SK-N-SH treated with all-trans-retinoic acid at 6 μM for 48 hours (cell line): ENCODE results near the gene PIPOX.

Experiments used
- ATAC-seq: fragments of 200-7000 bp; cut with Tn5 transposase; 3 replicates; pipeline ENCODE4 v1.9.1; 2020; ENCODE audit warnings: mild to moderate bottlenecking, moderate library complexity
- ARNTL ChIP-seq: fragments of 450-650 bp; formaldehyde crosslinking; IDR thresholded peaks from 2 replicates; pipeline ENCODE4 v1.5.0; 2020; ENCODE audit warnings: low read depth, mild to moderate bottlenecking, moderate library complexity, borderline replicate concordance
- BACH2 ChIP-seq: fragments of 250-450 bp; sonication (Bioruptor Pico); IDR thresholded peaks from 2 replicates; pipeline ENCODE4 v1.9.0; 2021; ENCODE audit warnings: mild to moderate bottlenecking, borderline replicate concordance
- CSDC2 ChIP-seq: fragments of 250-450 bp; sonication (Bioruptor Pico); IDR thresholded peaks from 2 replicates; pipeline ENCODE4 v1.5.0; 2020; ENCODE audit warnings: mild to moderate bottlenecking, moderate library complexity
- ESRRG ChIP-seq: fragments of 250-450 bp; sonication (Bioruptor Pico); IDR thresholded peaks from 2 replicates; pipeline ENCODE4 v1.6.1; 2021; ENCODE audit warnings: mild to moderate bottlenecking
- GLIS3 ChIP-seq: fragments of 250-450 bp; sonication (Bioruptor Pico); IDR thresholded peaks from 2 replicates; pipeline ENCODE4 v1.5.0; 2020; ENCODE audit warnings: mild to moderate bottlenecking, moderate library complexity
- ISL1 ChIP-seq: fragments of 250-450 bp; sonication (Bioruptor Pico); IDR thresholded peaks from 2 replicates; pipeline ENCODE4 v2.1.2; 2022; ENCODE audit warnings: mild to moderate bottlenecking, moderate library complexity
- OSR1 ChIP-seq: fragments of 250-450 bp; sonication (Bioruptor Pico); IDR thresholded peaks from 2 replicates; pipeline ENCODE4 v1.8.0; 2022; ENCODE audit warnings: moderate library complexity, mild to moderate bottlenecking, inconsistent platforms
- PATZ1 ChIP-seq: fragments of 250-450 bp; sonication (Bioruptor Pico); IDR thresholded peaks from 2 replicates; pipeline ENCODE4 v1.8.0; 2020; ENCODE audit warnings: mild to moderate bottlenecking, moderate library complexity, borderline replicate concordance
- PPARA ChIP-seq: fragments of 250-450 bp; sonication (Bioruptor Pico); IDR thresholded peaks from 2 replicates; pipeline ENCODE4 v1.5.0; 2020; ENCODE audit warnings: mild to moderate bottlenecking, borderline replicate concordance
- RARB ChIP-seq: fragments of 250-450 bp; sonication (Bioruptor Pico); IDR thresholded peaks from 2 replicates; pipeline ENCODE4 v1.8.0; 2021; ENCODE audit warnings: mild to moderate bottlenecking, moderate library complexity
- TCF4 ChIP-seq: fragments of 250-450 bp; sonication (Bioruptor Pico); IDR thresholded peaks from 2 replicates; pipeline ENCODE4 v1.8.0; 2021; ENCODE audit warnings: mild to moderate bottlenecking, moderate library complexity, borderline replicate concordance
- TOX ChIP-seq: fragments of 250-450 bp; sonication (Bioruptor Pico); IDR thresholded peaks from 2 replicates; pipeline ENCODE4 v1.8.0; 2021; ENCODE audit warnings: mild to moderate bottlenecking, moderate library complexity, borderline replicate concordance
- ZC3H10 ChIP-seq: fragments of 250-450 bp; sonication (Bioruptor Pico); IDR thresholded peaks from 2 replicates; pipeline ENCODE4 v1.5.1; 2021; ENCODE audit warnings: mild to moderate bottlenecking, moderate library complexity
- ZFP30 ChIP-seq: fragments of 450-650 bp; formaldehyde crosslinking; IDR thresholded peaks from 2 replicates; pipeline ENCODE4 v1.5.0; 2022; ENCODE audit warnings: mild to moderate bottlenecking, moderate library complexity
- ZNF565 ChIP-seq: fragments of 450-650 bp; formaldehyde crosslinking; conservative IDR thresholded peaks from 2 replicates; pipeline ENCODE4 v1.5.0; 2020; ENCODE audit warnings: low read depth, mild to moderate bottlenecking, moderate library complexity
- ZNF70 ChIP-seq: fragments of 450-650 bp; formaldehyde crosslinking; IDR thresholded peaks from 2 replicates; pipeline ENCODE4 v1.5.0; 2020; ENCODE audit warnings: mild to moderate bottlenecking, moderate library complexity
- ZNF8 ChIP-seq: fragments of 450-650 bp; formaldehyde crosslinking; IDR thresholded peaks from 2 replicates; pipeline ENCODE4 v1.5.0; 2020; ENCODE audit warnings: mild to moderate bottlenecking, moderate library complexity
- TF ChIP-seq, protein P1 (sequence below): fragments of 250-450 bp; sonication (Bioruptor Pico); IDR thresholded peaks from 2 replicates; pipeline ENCODE4 v1.5.1; 2020; ENCODE audit warnings: low read depth, mild to moderate bottlenecking, moderate library complexity
- TF ChIP-seq, protein P2 (sequence below): fragments of 250-450 bp; sonication (Bioruptor Pico); IDR thresholded peaks from 2 replicates; pipeline ENCODE4 v1.8.0; 2021; ENCODE audit warnings: low read depth, mild to moderate bottlenecking, moderate library complexity, borderline replicate concordance
- TF ChIP-seq, protein P3 (sequence below): fragments of 250-450 bp; sonication (Bioruptor Pico); IDR thresholded peaks from 2 replicates; pipeline ENCODE4 v1.5.0; 2020; ENCODE audit warnings: mild to moderate bottlenecking, moderate library complexity
- TF ChIP-seq, protein P4 (sequence below): fragments of 250-450 bp; sonication (Bioruptor Pico); IDR thresholded peaks from 2 replicates; pipeline ENCODE4 v1.5.1; 2021; ENCODE audit warnings: mild to moderate bottlenecking, moderate library complexity

PIPOX gene

GRCh38 chr17:29000973-29001372 is 42.0 kb upstream of the PIPOX start (continued):
- TF ChIP-seq, protein P1, sequence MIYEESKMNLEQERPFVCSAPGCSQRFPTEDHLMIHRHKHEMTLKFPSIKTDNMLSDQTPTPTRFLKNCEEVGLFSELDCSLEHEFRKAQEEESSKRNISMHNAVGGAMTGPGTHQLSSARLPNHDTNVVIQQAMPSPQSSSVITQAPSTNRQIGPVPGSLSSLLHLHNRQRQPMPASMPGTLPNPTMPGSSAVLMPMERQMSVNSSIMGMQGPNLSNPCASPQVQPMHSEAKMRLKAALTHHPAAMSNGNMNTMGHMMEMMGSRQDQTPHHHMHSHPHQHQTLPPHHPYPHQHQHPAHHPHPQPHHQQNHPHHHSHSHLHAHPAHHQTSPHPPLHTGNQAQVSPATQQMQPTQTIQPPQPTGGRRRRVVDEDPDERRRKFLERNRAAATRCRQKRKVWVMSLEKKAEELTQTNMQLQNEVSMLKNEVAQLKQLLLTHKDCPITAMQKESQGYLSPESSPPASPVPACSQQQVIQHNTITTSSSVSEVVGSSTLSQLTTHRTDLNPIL (CRISPR knock-in tag), result no peak
- TF ChIP-seq, all 23 proteins: peak for 0

GRCh38 chr17:29002811-29003210 is 40.1 kb upstream of the PIPOX start:
- TF ChIP-seq TCF4 (CRISPR knock-in tag) (no peak), TOX (CRISPR knock-in tag) (no peak), ISL1 (no peak), OSR1 (CRISPR knock-in tag) (no peak), GLIS3 (CRISPR knock-in tag) (no peak), RARB (CRISPR knock-in tag) (no peak), ZNF565 (CRISPR knock-in tag) (no peak), ZC3H10 (CRISPR knock-in tag) (no peak), BACH2 (CRISPR knock-in tag) (no peak), ESRRG (CRISPR knock-in tag) (no peak), ZNF70 (CRISPR knock-in tag) (no peak), ZNF8 (CRISPR knock-in tag) (no peak), ZFP30 (CRISPR knock-in tag) (no peak), PATZ1 (CRISPR knock-in tag) (no peak), PPARA (no peak)
- TF ChIP-seq, protein P2, sequence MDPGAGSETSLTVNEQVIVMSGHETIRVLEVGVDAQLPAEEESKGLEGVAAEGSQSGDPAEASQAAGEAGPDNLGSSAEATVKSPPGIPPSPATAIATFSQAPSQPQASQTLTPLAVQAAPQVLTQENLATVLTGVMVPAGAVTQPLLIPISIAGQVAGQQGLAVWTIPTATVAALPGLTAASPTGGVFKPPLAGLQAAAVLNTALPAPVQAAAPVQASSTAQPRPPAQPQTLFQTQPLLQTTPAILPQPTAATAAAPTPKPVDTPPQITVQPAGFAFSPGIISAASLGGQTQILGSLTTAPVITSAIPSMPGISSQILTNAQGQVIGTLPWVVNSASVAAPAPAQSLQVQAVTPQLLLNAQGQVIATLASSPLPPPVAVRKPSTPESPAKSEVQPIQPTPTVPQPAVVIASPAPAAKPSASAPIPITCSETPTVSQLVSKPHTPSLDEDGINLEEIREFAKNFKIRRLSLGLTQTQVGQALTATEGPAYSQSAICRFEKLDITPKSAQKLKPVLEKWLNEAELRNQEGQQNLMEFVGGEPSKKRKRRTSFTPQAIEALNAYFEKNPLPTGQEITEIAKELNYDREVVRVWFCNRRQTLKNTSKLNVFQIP (CRISPR knock-in tag), result no peak
- TF ChIP-seq, protein P3, sequence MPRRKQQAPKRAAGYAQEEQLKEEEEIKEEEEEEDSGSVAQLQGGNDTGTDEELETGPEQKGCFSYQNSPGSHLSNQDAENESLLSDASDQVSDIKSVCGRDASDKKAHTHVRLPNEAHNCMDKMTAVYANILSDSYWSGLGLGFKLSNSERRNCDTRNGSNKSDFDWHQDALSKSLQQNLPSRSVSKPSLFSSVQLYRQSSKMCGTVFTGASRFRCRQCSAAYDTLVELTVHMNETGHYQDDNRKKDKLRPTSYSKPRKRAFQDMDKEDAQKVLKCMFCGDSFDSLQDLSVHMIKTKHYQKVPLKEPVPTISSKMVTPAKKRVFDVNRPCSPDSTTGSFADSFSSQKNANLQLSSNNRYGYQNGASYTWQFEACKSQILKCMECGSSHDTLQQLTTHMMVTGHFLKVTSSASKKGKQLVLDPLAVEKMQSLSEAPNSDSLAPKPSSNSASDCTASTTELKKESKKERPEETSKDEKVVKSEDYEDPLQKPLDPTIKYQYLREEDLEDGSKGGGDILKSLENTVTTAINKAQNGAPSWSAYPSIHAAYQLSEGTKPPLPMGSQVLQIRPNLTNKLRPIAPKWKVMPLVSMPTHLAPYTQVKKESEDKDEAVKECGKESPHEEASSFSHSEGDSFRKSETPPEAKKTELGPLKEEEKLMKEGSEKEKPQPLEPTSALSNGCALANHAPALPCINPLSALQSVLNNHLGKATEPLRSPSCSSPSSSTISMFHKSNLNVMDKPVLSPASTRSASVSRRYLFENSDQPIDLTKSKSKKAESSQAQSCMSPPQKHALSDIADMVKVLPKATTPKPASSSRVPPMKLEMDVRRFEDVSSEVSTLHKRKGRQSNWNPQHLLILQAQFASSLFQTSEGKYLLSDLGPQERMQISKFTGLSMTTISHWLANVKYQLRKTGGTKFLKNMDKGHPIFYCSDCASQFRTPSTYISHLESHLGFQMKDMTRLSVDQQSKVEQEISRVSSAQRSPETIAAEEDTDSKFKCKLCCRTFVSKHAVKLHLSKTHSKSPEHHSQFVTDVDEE (CRISPR knock-in tag), result no peak
- ATAC-seq, result no peak

- ATAC-seq, result no peak
- TF ChIP-seq ZFP30 (CRISPR knock-in tag) (no peak), ZC3H10 (CRISPR knock-in tag) (no peak), ZNF565 (CRISPR knock-in tag) (no peak), CSDC2 (no peak), PPARA (no peak), ESRRG (CRISPR knock-in tag) (no peak)
- TF ChIP-seq, protein P4, sequence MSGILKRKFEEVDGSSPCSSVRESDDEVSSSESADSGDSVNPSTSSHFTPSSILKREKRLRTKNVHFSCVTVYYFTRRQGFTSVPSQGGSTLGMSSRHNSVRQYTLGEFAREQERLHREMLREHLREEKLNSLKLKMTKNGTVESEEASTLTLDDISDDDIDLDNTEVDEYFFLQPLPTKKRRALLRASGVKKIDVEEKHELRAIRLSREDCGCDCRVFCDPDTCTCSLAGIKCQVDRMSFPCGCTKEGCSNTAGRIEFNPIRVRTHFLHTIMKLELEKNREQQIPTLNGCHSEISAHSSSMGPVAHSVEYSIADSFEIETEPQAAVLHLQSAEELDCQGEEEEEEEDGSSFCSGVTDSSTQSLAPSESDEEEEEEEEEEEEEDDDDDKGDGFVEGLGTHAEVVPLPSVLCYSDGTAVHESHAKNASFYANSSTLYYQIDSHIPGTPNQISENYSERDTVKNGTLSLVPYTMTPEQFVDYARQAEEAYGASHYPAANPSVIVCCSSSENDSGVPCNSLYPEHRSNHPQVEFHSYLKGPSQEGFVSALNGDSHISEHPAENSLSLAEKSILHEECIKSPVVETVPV (CRISPR knock-in tag), result no peak
These were observed 39.7 kb upstream of the PIPOX start for GRCh38 chr17:29003289-29003688.

DNA sequence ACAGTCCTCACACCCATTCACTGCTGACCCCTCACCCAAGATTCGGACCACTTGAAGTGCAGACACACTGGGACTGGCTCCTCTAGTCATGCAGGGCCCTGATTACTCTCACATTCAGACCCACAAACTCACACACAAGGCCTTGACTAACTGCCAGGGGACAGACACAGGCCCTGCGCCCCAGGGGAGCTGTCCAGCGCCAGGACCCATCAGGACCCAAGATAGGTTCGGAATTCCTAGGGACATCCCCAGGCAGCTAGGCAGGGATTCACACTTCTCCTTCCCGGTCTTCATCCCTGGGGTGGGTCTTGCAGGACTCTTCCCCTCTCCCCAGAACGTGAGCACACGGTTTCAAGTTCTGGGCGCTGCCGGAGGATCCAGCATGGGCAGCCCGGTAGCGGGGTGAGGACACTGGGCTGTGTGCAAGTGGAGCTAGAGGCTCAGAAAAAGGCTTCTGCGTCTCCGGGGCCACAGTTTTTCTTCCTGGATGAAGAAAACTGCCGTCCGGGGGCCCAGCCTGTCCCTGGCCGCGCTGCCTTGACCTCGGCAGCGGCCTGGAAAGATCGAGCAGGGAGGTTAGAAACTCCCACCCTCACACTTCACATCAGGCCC is 38.8 kb upstream of the PIPOX start:
- ATAC-seq, result peak; percentile 9; the same call in 1 of the 3 replicates
- TF ChIP-seq, protein P1 (CRISPR knock-in tag), result no peak
- TF ChIP-seq ZNF8 (CRISPR knock-in tag) (no peak), ESRRG (CRISPR knock-in tag) (no peak), ZFP30 (CRISPR knock-in tag) (no peak), ZNF70 (CRISPR knock-in tag) (no peak), GLIS3 (CRISPR knock-in tag) (no peak), CSDC2 (no peak), ARNTL (CRISPR knock-in tag) (no peak)
- TF ChIP-seq, protein P3 (CRISPR knock-in tag), result no peak
